ENCODE data around the gene DOCK4.

The DOCK4 gene

DNA sequence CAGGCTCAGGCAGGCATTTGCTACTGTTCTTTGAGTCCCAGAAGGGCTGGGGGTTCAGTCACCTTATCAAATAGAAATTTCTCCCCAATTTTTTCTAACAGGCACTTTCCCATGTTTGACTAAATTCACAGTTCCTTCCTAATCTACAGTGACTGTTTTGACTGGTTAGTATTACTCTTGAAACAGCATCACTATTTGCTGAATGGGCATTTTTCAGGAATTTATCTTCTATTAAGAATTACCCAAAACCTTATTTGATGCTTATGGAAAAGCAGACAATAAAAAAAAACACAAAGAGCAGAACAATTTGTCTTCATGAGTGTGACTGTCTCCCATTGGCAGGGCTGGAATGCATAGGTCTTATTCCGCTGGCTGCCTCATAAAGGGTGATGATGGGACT is 269.0 kb downstream of the DOCK4 start:
- TF ChIP-seq, protein P1, sequence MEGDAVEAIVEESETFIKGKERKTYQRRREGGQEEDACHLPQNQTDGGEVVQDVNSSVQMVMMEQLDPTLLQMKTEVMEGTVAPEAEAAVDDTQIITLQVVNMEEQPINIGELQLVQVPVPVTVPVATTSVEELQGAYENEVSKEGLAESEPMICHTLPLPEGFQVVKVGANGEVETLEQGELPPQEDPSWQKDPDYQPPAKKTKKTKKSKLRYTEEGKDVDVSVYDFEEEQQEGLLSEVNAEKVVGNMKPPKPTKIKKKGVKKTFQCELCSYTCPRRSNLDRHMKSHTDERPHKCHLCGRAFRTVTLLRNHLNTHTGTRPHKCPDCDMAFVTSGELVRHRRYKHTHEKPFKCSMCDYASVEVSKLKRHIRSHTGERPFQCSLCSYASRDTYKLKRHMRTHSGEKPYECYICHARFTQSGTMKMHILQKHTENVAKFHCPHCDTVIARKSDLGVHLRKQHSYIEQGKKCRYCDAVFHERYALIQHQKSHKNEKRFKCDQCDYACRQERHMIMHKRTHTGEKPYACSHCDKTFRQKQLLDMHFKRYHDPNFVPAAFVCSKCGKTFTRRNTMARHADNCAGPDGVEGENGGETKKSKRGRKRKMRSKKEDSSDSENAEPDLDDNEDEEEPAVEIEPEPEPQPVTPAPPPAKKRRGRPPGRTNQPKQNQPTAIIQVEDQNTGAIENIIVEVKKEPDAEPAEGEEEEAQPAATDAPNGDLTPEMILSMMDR (IDR thresholded peaks at IDR 0.05; ENCODE audit: insufficient read depth, low read depth, low read length, missing control alignments): no peak
- no peak overlapping the region for H3K4me3 ChIP-seq (ENCODE audit: low read depth, low read length)
- no peak for DNase-seq (ENCODE audit: low read depth)

DNA sequence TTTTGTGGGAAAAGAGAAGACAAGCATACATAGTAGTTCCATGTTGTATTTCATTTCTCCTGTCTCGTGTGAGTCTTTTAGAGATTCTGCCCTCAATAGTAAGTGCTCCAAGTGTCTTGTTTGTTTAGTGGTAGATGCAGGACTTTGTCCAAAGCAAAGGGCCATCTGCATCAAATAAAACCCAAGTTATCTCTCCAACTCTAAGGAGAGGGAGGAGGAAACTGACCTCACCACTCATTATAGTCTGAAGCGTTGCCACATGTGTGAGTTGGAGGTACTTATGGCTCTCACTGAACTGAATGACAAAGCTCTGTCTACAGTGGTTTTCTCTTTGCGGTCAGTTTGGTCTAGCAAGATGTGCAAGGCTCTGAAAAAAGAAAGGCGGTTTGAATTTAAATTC is 272.6 kb downstream of the DOCK4 start:
- DNase-seq (ENCODE audit: low read depth): no peak
- TF ChIP-seq, protein P1 (IDR thresholded peaks at IDR 0.05; ENCODE audit: insufficient read depth, low read depth, low read length, missing control alignments): no peak
- H3K4me3 ChIP-seq (ENCODE audit: low read depth, low read length): no peak overlapping the region

DNA sequence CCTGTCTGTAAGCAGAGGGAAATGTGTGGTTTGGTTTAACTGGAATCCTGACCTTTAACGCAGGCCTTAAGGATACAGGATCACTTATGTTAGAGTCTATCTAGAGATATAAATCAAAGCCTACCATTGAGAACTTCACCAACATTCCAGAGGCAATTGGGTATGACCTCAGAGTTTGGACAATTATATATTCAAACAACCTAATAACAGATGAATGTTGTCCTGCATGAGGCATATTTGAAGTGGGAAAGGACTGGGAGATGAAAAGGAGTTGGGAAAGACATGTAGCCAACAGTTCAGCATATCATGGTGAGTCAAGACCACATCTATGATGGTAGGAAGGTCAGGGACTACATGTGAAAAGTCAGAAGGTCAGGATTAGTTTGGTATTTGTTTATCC is 274.2 kb downstream of the DOCK4 start:
- TF ChIP-seq, protein P1 (IDR thresholded peaks at IDR 0.05; ENCODE audit: insufficient read depth, low read depth, low read length, missing control alignments): no peak
- DNase-seq (ENCODE audit: low read depth): no peak
- H3K4me3 ChIP-seq (ENCODE audit: low read depth, low read length): no peak overlapping the region

DNA sequence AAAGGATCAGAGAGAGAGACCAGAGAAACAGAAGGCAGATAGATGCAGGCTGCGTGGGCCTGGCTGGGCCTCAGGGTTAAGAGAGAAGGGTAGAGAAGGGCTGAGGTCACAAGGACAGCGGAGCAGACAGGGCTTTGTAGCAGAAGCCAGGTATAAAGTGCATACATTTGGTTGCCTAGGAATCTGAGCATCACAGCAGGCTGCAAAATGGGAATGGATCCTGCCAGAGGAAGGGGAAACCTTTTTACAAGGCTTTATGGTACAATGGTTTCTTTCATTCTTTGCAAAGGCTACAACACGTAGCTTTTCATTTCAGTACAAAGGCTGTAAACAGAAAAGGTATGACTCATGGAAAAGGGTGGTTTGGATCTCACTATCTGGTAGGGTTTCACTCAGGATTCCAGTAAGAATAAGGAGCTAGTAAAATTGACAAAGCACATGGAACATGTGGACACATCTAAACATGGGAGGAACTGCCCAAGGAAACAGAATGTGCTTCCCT is 275.1 kb downstream of the DOCK4 start:
- TF ChIP-seq, protein P1 (IDR thresholded peaks at IDR 0.05; ENCODE audit: insufficient read depth, low read depth, low read length, missing control alignments): no peak
- no peak for DNase-seq (ENCODE audit: low read depth)
- no peak overlapping the region for H3K4me3 ChIP-seq (ENCODE audit: low read depth, low read length)

DNA sequence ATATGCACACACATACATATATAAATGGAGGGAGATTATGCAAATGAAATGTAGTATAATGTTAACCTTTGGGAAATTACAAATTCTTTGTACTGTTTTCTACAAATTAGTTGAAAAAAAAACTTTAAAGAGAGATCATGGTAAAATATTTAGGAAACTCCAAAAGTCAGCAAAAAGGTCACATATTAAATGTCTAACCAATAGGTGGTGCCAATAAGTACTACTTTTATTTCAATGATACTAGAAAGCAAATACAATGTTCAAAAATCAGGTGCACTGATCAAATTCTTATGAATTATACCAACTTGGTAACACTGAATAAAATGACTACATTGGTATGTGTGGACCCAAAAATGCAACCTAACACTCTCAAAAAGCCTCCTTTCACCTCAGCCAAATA is 276.9 kb downstream of the DOCK4 start:
- no peak for DNase-seq (ENCODE audit: low read depth)
- TF ChIP-seq, protein P1 (IDR thresholded peaks at IDR 0.05; ENCODE audit: insufficient read depth, low read depth, low read length, missing control alignments): no peak
- no peak overlapping the region for H3K4me3 ChIP-seq (ENCODE audit: low read depth, low read length)

DNA sequence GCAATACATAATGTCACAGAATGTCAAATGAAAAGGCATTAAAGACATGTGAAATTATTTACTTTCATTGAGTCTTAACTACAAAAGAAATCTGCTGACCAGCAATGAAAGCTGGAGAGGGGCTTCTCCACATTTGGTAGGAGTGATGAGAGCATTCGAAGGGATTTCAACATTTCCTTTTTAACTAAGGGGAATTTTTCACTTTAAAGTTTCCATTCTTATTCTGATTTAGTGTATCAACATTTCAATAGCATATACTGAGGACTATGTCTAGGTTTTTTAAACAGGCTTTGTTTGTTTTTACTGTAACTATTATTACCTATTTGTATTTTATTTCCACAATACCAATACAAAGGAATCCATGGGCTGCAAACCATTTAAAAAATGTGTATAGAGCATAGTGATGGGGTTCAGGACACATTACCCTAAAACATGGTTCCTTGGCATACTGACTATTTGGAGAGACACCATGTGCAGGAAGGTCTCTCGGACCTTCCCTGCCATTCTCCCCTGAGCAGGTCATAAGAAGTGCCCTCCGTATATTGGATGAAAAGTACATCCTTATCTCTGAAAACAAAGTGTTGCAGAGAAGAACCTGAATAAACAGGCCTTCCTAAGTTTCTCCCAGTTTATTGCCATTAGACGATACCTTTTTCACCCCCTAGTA is 278.7 kb downstream of the DOCK4 start:
- no peak for DNase-seq (ENCODE audit: low read depth)
- TF ChIP-seq, protein P1 (IDR thresholded peaks at IDR 0.05; ENCODE audit: insufficient read depth, low read depth, low read length, missing control alignments): no peak
- no peak overlapping the region for H3K4me3 ChIP-seq (ENCODE audit: low read depth, low read length)

DNA sequence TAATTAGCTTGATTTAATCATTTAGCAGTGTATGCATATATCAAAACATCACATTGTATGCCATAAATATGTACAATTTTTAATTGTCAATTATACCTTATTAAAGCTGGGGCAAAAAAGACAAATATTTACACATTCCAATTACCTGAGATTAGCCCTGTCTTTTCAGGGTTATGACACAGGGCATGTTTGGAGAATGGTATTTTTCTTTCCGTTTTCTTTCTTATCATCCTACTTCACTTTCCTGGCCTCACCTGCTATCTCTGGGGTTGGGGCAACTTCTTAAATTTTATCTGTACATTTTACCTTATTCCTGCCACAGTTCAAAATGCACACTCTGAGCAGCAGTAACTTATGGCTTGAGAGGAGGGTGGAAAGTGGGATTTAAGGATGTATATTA is 285.9 kb downstream of the DOCK4 start:
- no peak overlapping the region for H3K4me3 ChIP-seq (ENCODE audit: low read depth, low read length)
- no peak for DNase-seq (ENCODE audit: low read depth)
- TF ChIP-seq, protein P1 (IDR thresholded peaks at IDR 0.05; ENCODE audit: insufficient read depth, low read depth, low read length, missing control alignments): no peak
